RWPE2 (cell line): ENCODE data around the gene INO80.
A peak's percentile ranks its signal among the peaks of the same experiment; 100 is the strongest.

ENCODE experiments used
- ATAC-seq: fragments of 200-7000 bp; cut with Tn5 transposase; 3 replicates; pipeline ENCODE4 v1.9.1; 2021; ENCODE audit warnings: low read depth
- DNase-seq: peaks from one replicate; pipeline ENCODE4 v3.0.0-alpha.2; 2020; ENCODE audit warnings: low spot score
- H3K27ac ChIP-seq: fragments of 450-650 bp; 2 replicates; pipeline ENCODE4 v1.5.1; 2017; ENCODE audit warnings: mild to moderate bottlenecking; ENCODE audit not compliant: poor library complexity, severe bottlenecking
- H3K27me3 ChIP-seq: fragments of 250-450 bp; sonication (Bioruptor Pico); 2 replicates; pipeline ENCODE4 v1.5.1; 2021; ENCODE audit warnings: mild to moderate bottlenecking, moderate library complexity; ENCODE audit not compliant: insufficient read depth, poor library complexity, severe bottlenecking
- H3K36me3 ChIP-seq: fragments of 250-450 bp; sonication (Bioruptor Pico); 2 replicates; pipeline ENCODE4 v1.5.1; 2020; ENCODE audit warnings: low read depth, mild to moderate bottlenecking, moderate library complexity
- H3K4me1 ChIP-seq: fragments of 250-450 bp; sonication (Bioruptor Pico); 2 replicates; pipeline ENCODE4 v1.5.1; 2021; ENCODE audit warnings: mild to moderate bottlenecking, moderate library complexity; ENCODE audit not compliant: insufficient read depth, poor library complexity, severe bottlenecking
- H3K4me3 ChIP-seq: fragments of 250-450 bp; sonication (Bioruptor Pico); 2 replicates; pipeline ENCODE4 v1.5.1; 2021; ENCODE audit warnings: mild to moderate bottlenecking, moderate library complexity; ENCODE audit not compliant: severe bottlenecking
- H3K9me3 ChIP-seq: fragments of 250-450 bp; sonication (Bioruptor Pico); 2 replicates; pipeline ENCODE4 v1.5.1; 2021; ENCODE audit warnings: mild to moderate bottlenecking, moderate library complexity; ENCODE audit not compliant: severe bottlenecking
- CTCF ChIP-seq: fragments of 450-650 bp; IDR thresholded peaks from one replicate; pipeline ENCODE4 v1.5.1; 2017; ENCODE audit warnings: mild to moderate bottlenecking, moderate library complexity; ENCODE audit not compliant: poor library complexity, severe bottlenecking

Gene INO80

GRCh38 chr15:40937762-40938535 is 178.1 kb downstream of the INO80 start:
- no peak for DNase-seq
- peak; percentile 64 for ATAC-seq
- Histone ChIP-seq H3K4me3 (no peak overlapping the region), H3K4me1 (no peaks in the 10 kb centered on the region), H3K27ac (no peak overlapping the region), H3K9me3 (no peaks in the 10 kb centered on the region), H3K36me3 (no peaks in the 10 kb centered on the region), H3K27me3 (no peaks in the 10 kb centered on the region)
- peak; percentile 82 for TF ChIP-seq CTCF

- DNase-seq (peak; percentile 69), ATAC-seq (no peak)
- Histone ChIP-seq H3K4me3 (no peak overlapping the region), H3K4me1 (no peaks in the 10 kb centered on the region), H3K9me3 (no peaks in the 10 kb centered on the region), H3K36me3 (no peaks in the 10 kb centered on the region), H3K27me3 (no peaks in the 10 kb centered on the region), H3K27ac (no peak overlapping the region)
- TF ChIP-seq CTCF, result no peak
These were observed 179.1 kb downstream of the INO80 start for GRCh38 chr15:40936709-40937666.

GRCh38 chr15:40936234-40936708 is 179.8 kb downstream of the INO80 start:
- Histone ChIP-seq H3K27ac (no peak overlapping the region), H3K36me3 (no peaks in the 10 kb centered on the region), H3K4me1 (no peaks in the 10 kb centered on the region), H3K9me3 (no peaks in the 10 kb centered on the region), H3K4me3 (no peak overlapping the region), H3K27me3 (peaks cover under 1% of the 10 kb centered on the region)
- no peak for TF ChIP-seq CTCF
- ATAC-seq (no peak), DNase-seq (peak; percentile 76)

DNA sequence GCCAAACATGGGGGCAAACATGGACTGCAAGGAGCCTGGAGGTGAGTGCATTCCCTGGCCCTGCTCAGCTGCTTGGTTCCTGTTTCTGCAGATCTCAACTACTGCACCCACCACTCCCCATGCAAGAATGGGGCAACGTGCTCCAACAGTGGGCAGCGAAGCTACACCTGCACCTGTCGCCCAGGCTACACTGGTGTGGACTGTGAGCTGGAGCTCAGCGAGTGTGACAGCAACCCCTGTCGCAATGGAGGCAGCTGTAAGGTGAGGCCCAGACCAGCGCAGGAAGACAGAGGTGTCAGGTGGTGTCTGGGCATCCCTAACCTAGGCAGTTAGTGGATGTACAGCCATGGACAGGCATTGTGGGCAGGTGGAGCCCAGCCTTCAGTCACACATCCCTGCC is 181.6 kb downstream of the INO80 start:
- Histone ChIP-seq H3K9me3 (no peaks in the 10 kb centered on the region), H3K27ac (no peak overlapping the region), H3K27me3 (peaks cover 19% of the 10 kb centered on the region), H3K4me3 (no peak overlapping the region), H3K36me3 (no peaks in the 10 kb centered on the region), H3K4me1 (no peaks in the 10 kb centered on the region)
- DNase-seq (peak; percentile 66), ATAC-seq (no peak)
- no peak for TF ChIP-seq CTCF
